Lower leg skin (tissue), 3 donors: Measurements from ENCODE around the gene KRT75.

ENCODE experiments used
- POLR2A ChIP-seq, 2 donors: fragments of 450-650 bp; IDR thresholded peaks; one replicate each; pipeline ENCODE4 v1.6.1; 2016 to 2017; ENCODE audit warnings: antibody characterized with exemption in 2 of 2, mild to moderate bottlenecking in 1 of 2, moderate library complexity in 1 of 2
- TF ChIP-seq, protein P1 (sequence below), 3 donors: fragments of 450-650 bp; IDR thresholded peaks; one replicate each; pipeline ENCODE4 v1.5.1; 2016; ENCODE audit warnings: antibody characterized with exemption in 3 of 3, mild to moderate bottlenecking in 3 of 3, moderate library complexity in 2 of 3

DNA sequence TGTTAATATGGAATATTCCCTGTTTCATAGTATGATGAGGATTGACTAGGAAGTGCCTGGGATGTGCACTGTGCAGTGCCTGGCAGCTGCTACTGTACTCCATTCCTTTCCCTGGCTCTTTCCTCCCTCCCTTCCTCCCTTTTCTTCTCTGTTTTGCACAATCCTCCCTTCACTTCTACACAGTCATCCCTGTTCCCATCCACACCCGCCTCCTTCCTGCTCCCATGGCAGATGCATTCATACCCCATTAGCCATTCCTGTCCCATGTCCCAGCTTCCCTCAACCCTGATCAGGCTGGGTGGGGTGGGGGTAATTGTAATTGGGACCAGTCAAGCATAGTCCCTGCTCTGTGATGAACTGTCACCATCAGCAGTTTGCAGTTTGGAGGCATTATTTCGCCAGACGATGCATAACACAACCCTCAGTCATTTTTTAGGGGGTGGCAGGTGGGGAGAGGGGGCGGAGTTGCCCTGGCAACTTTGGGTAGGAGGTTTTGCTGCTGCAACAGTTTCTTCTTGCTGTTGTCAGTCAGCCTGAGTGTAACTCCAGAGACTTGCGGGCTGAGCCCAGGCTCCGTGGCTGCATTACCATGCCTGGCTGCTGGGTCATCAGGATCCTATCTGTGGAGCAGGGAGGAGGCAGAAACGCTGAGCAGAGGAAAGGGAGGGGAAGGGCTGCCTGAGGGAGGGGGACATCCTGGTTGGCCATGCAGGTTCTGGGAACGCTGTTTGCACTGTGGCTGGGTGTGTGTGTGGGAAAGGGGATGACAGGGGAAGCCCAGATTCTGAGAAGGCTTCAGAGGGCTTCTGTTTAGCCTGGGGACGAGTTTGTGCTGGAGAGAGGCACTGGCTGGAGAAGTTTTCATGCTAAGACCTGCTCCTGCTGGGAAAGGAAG is 44.6 kb downstream of the KRT75 start:
- no peak for TF ChIP-seq POLR2A (IDR thresholded peaks at IDR 0.05)
- TF ChIP-seq, protein P1, sequence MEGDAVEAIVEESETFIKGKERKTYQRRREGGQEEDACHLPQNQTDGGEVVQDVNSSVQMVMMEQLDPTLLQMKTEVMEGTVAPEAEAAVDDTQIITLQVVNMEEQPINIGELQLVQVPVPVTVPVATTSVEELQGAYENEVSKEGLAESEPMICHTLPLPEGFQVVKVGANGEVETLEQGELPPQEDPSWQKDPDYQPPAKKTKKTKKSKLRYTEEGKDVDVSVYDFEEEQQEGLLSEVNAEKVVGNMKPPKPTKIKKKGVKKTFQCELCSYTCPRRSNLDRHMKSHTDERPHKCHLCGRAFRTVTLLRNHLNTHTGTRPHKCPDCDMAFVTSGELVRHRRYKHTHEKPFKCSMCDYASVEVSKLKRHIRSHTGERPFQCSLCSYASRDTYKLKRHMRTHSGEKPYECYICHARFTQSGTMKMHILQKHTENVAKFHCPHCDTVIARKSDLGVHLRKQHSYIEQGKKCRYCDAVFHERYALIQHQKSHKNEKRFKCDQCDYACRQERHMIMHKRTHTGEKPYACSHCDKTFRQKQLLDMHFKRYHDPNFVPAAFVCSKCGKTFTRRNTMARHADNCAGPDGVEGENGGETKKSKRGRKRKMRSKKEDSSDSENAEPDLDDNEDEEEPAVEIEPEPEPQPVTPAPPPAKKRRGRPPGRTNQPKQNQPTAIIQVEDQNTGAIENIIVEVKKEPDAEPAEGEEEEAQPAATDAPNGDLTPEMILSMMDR (IDR thresholded peaks at IDR 0.05): no peak
